ENCODE data around the gene NUP210L.

Gene NUP210L

GRCh38 chr1:153968408-153968807 lies 186.5 kb downstream of the NUP210L start:
- no peak for DNase-seq (ENCODE audit: low read depth)
- no peak for TF ChIP-seq CTCF (IDR thresholded peaks at IDR 0.05; ENCODE audit: control insufficient read depth, insufficient read depth, low read depth, low read length, missing control alignments)

GRCh38 chr1:153968000-153968363 lies 186.9 kb downstream of the NUP210L start:
- peak overlapping the region; percentile 62 for H3K4me3 ChIP-seq (ENCODE audit: control insufficient read depth, low read depth, low read length)
- no peak for DNase-seq (ENCODE audit: low read depth)
- TF ChIP-seq CTCF (IDR thresholded peaks at IDR 0.05; ENCODE audit: control insufficient read depth, insufficient read depth, low read depth, low read length, missing control alignments), result no peak

More at GRCh38 chr1:153968408-153968807, 186.5 kb downstream of the NUP210L start:
- peak overlapping the region; percentile 62 for H3K4me3 ChIP-seq (ENCODE audit: control insufficient read depth, low read depth, low read length)

DNA sequence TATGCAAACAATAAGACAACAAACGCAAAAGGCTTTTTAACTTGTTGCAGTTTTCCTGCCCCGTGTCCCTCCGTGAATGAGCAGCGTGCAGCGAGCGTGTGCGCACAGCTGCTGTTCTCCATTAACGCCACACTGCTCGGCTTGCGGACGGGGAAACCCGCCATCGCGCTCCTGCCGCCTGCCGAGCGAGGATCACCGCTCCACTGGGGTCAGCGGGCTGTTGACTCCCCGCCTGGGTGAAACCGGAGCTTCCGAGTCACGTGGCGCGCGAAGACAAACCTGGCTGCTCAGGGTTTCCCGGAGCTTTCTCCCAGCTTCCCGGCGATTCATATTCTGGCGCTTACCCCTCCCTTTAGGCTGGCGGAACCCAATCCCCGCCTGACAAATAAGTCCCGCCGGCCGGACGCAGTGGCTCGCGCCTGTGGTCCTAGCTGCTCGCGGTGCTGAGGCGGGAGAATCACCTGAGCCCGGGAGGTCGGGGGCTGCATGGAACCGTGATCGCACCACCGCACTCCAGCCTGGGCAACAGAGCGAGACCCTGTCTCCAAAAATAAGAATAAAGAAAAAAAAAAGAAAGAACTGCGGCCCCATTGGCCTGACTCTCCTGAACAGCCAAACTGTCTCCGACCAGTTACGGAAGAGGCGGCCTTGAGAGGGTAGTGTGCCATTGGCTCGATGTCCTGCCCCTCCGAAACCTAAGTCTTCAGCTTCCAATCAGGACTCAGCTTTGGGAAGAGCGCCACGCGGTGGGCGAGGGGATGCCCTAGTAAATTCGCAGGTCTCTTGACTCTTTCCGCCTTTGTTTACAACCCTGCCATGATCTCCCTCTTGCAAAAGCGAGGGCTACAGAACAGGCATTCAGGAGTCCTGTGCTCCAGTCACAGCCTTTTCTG lies 187.5 kb downstream of the NUP210L start, which contains the start of gene CREB3L4:
Gene CREB3L4, plus strand, starts transcription at position 796 of the 893 bp plus-strand sequence. CDS start 624 bp downstream, outside the sequence.
- TF ChIP-seq CTCF (IDR thresholded peaks at IDR 0.05; ENCODE audit: control insufficient read depth, insufficient read depth, low read depth, low read length, missing control alignments), result peak; percentile 42
- peak within 1 kb of the TSS; percentile 62 for H3K4me3 ChIP-seq (ENCODE audit: control insufficient read depth, low read depth, low read length)
- peak; percentile 89 for DNase-seq (ENCODE audit: low read depth)

DNA sequence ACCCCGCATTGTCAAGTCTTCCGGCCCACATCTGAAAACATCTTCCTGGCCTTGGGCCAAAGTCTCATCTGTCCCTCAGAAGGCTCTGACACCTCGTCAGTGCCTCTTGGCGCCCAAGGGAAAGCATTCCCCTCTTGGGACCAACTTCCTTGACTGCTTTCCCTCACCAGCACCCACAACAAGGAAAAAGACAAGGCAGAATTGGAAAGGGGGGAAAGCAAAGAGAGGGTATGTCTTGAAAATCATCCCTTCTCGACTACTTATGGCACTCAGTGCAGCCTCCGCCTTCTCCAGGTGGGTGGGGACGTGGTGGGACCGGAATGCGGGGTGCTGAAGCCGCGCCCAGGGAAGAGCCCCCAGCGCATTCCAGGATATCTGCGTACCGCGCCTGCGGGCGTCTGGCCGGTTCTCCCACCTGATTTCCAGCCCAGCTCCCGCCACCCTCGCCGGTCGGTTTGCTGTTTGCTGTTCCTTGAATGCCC lies 191.0 kb downstream of the NUP210L start:
- TF ChIP-seq CTCF (IDR thresholded peaks at IDR 0.05; ENCODE audit: control insufficient read depth, insufficient read depth, low read depth, low read length, missing control alignments), result no peak
- H3K4me3 ChIP-seq (ENCODE audit: control insufficient read depth, low read depth, low read length), result peak overlapping the region; percentile 81
- DNase-seq (ENCODE audit: low read depth), result no peak

GRCh38 chr1:153963030-153963849 lies 191.6 kb downstream of the NUP210L start, which contains the start of gene SLC39A1:
SLC39A1 (minus strand) TSS chr1:153963537; CDS start chr1:153962715, 822 bp downstream.
- TF ChIP-seq CTCF (IDR thresholded peaks at IDR 0.05; ENCODE audit: control insufficient read depth, insufficient read depth, low read depth, low read length, missing control alignments), result no peak
- H3K4me3 ChIP-seq (ENCODE audit: control insufficient read depth, low read depth, low read length), result peak within 1 kb of the TSS; percentile 81
- DNase-seq (ENCODE audit: low read depth), result peak; percentile 80

Data from AG09309 (cell line).